Measurements from ENCODE around the gene FBXO2.

DNA sequence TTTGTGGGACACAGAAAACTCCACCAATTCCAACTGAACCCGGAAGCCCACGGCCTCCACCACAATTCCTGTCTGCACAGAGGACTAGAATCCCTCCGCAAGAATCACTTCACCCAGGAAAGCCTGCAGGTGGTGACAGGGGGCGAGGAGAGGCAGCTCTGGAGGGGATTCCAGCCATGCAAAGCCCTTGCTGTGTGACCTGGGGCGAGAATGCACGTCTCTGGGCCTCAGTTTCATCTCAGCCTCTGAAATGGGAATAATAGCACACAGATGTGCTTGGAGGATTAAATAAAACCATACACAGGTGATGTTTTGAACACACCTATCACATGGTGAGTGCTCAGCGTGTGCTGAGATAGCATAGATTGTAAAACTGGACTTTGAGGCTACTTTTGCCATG is 14.1 kb downstream of the FBXO2 start:
- TF ChIP-seq, protein P1, sequence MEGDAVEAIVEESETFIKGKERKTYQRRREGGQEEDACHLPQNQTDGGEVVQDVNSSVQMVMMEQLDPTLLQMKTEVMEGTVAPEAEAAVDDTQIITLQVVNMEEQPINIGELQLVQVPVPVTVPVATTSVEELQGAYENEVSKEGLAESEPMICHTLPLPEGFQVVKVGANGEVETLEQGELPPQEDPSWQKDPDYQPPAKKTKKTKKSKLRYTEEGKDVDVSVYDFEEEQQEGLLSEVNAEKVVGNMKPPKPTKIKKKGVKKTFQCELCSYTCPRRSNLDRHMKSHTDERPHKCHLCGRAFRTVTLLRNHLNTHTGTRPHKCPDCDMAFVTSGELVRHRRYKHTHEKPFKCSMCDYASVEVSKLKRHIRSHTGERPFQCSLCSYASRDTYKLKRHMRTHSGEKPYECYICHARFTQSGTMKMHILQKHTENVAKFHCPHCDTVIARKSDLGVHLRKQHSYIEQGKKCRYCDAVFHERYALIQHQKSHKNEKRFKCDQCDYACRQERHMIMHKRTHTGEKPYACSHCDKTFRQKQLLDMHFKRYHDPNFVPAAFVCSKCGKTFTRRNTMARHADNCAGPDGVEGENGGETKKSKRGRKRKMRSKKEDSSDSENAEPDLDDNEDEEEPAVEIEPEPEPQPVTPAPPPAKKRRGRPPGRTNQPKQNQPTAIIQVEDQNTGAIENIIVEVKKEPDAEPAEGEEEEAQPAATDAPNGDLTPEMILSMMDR (IDR thresholded peaks at IDR 0.05): no peak
- TF ChIP-seq POLR2A (IDR thresholded peaks at IDR 0.05) (no peak), POLR2AphosphoS5 (IDR thresholded peaks at IDR 0.05) (no peak)

Data from upper lobe of left lung (tissue), 4 donors.